HCT116 (cell line): ENCODE measurements around the gene CEACAM19. TPM values are rescaled to one million over a fixed set of nuclear protein-coding genes. Genes with fewer than 3 reads are reported as not detected.

Experiments used
- ATAC-seq: fragments of 200-7000 bp; cut with Tn5 transposase; 2 replicates; pipeline ENCODE4 v1.9.1; 2020; ENCODE audit warnings: mild to moderate bottlenecking, moderate library complexity
- BruUV-seq: library from RNA; stranded (reverse); fragments of 400-500 nt; replicated peaks from 2 replicates; lab custom pipeline; 2021; lab: Mats Ljungman, UMichigan
- CTCF ChIA-PET: fragments of 300-600 bp; sonication (Branson Sonifier 250); formaldehyde crosslinking; loops from one replicate; lab custom pipeline; 2021; ENCODE audit warnings: antibody characterized with exemption; lab: Charles Lee
- POLR2A ChIA-PET: fragments of 300-600, 350-600 bp; sonication (Branson Sonifier 250); formaldehyde crosslinking; loops from one replicate; lab custom pipeline; 2021; ENCODE audit warnings: antibody characterized with exemption; lab: Charles Lee
- RAD21 ChIA-PET, 2 experiments: fragments of 300-600 bp; sonication (Branson Sonifier 250); formaldehyde crosslinking; loops; one replicate each; lab custom pipeline; 2023; ENCODE audit warnings: low total read pairs in 2 of 2; ENCODE audit not compliant: uncharacterized antibody in 2 of 2, unreplicated experiment in 2 of 2, low non-redundant PET in 1 of 2; lab: Charles Lee
- DNase-seq: peaks from one replicate; pipeline ENCODE4 v3.0.0-alpha.2; 2010; ENCODE audit warnings: low read depth, low spot score
- H2AFZ ChIP-seq: fragments of 200-600 bp; shearing (Covaris generic), sonication (generic); 2 replicates; pipeline ENCODE4 v1.6.1; 2017; ENCODE audit warnings: low read depth, mixed run types, mixed read lengths, antibody characterized with exemption, low read length; ENCODE audit not compliant: poor library complexity, severe bottlenecking
- H3K27ac ChIP-seq: 2 replicates; pipeline ENCODE4 v1.5.1; 2012; ENCODE audit warnings: low read depth, low read length
- H3K27me3 ChIP-seq: fragments of 200-600 bp; sonication (generic); 2 replicates; pipeline ENCODE4 v1.6.1; 2016; ENCODE audit warnings: mixed run types, low read length, mixed read lengths; ENCODE audit not compliant: insufficient read depth
- H3K36me3 ChIP-seq, 2 experiments: fragments of 200-500 bp in 1 of 2; fragments of 200-600 bp in 1 of 2; sonication (Bioruptor generic) in 1 of 2; sonication (generic) in 1 of 2; 2 replicates each; pipeline versions ENCODE4 v1.5.1 to v1.6.1; 2014 to 2016; ENCODE audit warnings: low read length in 2 of 2, inconsistent platforms in 1 of 2, mixed read lengths in 1 of 2, mixed run types in 1 of 2; ENCODE audit not compliant: insufficient read depth in 2 of 2, control insufficient read depth in 1 of 2
- H3K4me1 ChIP-seq, 2 experiments: fragments of 200-600 bp in 1 of 2; sonication (generic) in 1 of 2; 2 replicates each; pipeline versions ENCODE4 v1.5.1 to v1.6.1; 2012 to 2017; ENCODE audit warnings: low read length in 2 of 2, inconsistent platforms in 1 of 2, mild to moderate bottlenecking in 1 of 2, mixed read lengths in 1 of 2, mixed run types in 1 of 2, moderate library complexity in 1 of 2; ENCODE audit not compliant: insufficient read depth in 2 of 2, control insufficient read depth in 1 of 2
- H3K4me2 ChIP-seq: fragments of 200-600 bp; sonication (generic); 2 replicates; pipeline ENCODE4 v1.6.1; 2017; ENCODE audit warnings: mixed run types, low read length, mixed read lengths
- H3K4me3 ChIP-seq, 2 experiments: fragments of 200-600 bp in 1 of 2; sonication (generic) in 1 of 2; replicated peaks in 1 of 2; 2 replicates each; pipeline ENCODE4 v1.5.1; 2011 to 2016; ENCODE audit warnings: low read length in 2 of 2, control low read depth in 1 of 2, low read depth in 1 of 2, mild to moderate bottlenecking in 1 of 2, mixed read lengths in 1 of 2, mixed run types in 1 of 2
- H3K79me2 ChIP-seq: fragments of 200-600 bp; sonication (generic); 2 replicates; pipeline ENCODE4 v1.6.1; 2017; ENCODE audit warnings: mild to moderate bottlenecking, mixed run types, low read length, moderate library complexity, mixed read lengths; ENCODE audit not compliant: insufficient read depth
- H3K9ac ChIP-seq: fragments of 200-600 bp; sonication (generic); 2 replicates; pipeline ENCODE4 v1.6.1; 2016; ENCODE audit warnings: low read length, mixed read lengths
- H3K9me2 ChIP-seq: fragments of 200-600 bp; sonication (generic), shearing (Covaris generic); 2 replicates; pipeline ENCODE4 v1.6.1; 2017; ENCODE audit warnings: mixed run types, mild to moderate bottlenecking, moderate library complexity; ENCODE audit not compliant: insufficient read depth
- H3K9me3 ChIP-seq, 2 experiments: fragments of 200-500 bp in 1 of 2; fragments of 200-600 bp in 1 of 2; sonication (Bioruptor generic) in 1 of 2; sonication (generic) in 1 of 2; 2 replicates each; pipeline ENCODE4 v1.6.1; 2014 to 2017; ENCODE audit warnings: low read length in 2 of 2, mixed read lengths in 2 of 2, inconsistent platforms in 1 of 2, low read depth in 1 of 2, mild to moderate bottlenecking in 1 of 2, mixed run types in 1 of 2, moderate library complexity in 1 of 2; ENCODE audit not compliant: control insufficient read depth in 1 of 2, insufficient read depth in 1 of 2
- H4K20me1 ChIP-seq: fragments of 200-600 bp; sonication (generic), shearing (Covaris generic); 2 replicates; pipeline ENCODE4 v1.6.1; 2017; ENCODE audit warnings: mixed run types, mild to moderate bottlenecking, moderate library complexity; ENCODE audit not compliant: insufficient read depth
- CBX3 ChIP-seq: IDR thresholded peaks from 2 replicates; pipeline ENCODE4 v1.6.1; 2012; ENCODE audit warnings: low read depth
- CEBPB ChIP-seq: IDR thresholded peaks from 2 replicates; pipeline ENCODE4 v1.6.1; 2012; ENCODE audit warnings: low read depth
- CTCF ChIP-seq, 3 experiments: fragments of 200-600 bp in 1 of 3; sonication (generic) in 1 of 3; IDR thresholded peaks in 2 of 3; conservative IDR thresholded peaks in 1 of 3; 2 replicates each; pipeline ENCODE4 v1.5.1; 2012 to 2017; ENCODE audit warnings: low read depth in 2 of 3, low read length in 2 of 3, antibody characterized with exemption in 1 of 3, borderline replicate concordance in 1 of 3, control low read depth in 1 of 3, mild to moderate bottlenecking in 1 of 3, mixed read lengths in 1 of 3, mixed run types in 1 of 3, moderate library complexity in 1 of 3; ENCODE audit not compliant: insufficient read depth in 1 of 3
- EGR1 ChIP-seq: IDR thresholded peaks from 2 replicates; pipeline ENCODE4 v1.6.1; 2012; ENCODE audit warnings: low read depth
- ELF1 ChIP-seq: IDR thresholded peaks from 2 replicates; pipeline ENCODE4 v1.6.1; 2012; ENCODE audit warnings: low read depth, borderline replicate concordance
- EZH2 ChIP-seq: fragments of 200-600 bp; sonication (generic); IDR thresholded peaks from 2 replicates; pipeline ENCODE4 v1.6.1; 2017; ENCODE audit warnings: antibody characterized with exemption, mixed run types
- EZH2phosphoT487 ChIP-seq: fragments of 200-600 bp; IDR thresholded peaks from 2 replicates; pipeline ENCODE4 v1.6.1; 2018; ENCODE audit warnings: antibody characterized with exemption, borderline replicate concordance
- FOSL1 ChIP-seq: IDR thresholded peaks from 2 replicates; pipeline ENCODE4 v1.6.1; 2012; ENCODE audit warnings: low read depth
- MAX ChIP-seq: IDR thresholded peaks from 2 replicates; pipeline ENCODE4 v1.6.1; 2012
- RAD21 ChIP-seq: IDR thresholded peaks from 2 replicates; pipeline ENCODE4 v1.6.1; 2012; ENCODE audit warnings: low read depth, mild to moderate bottlenecking
- REST ChIP-seq: IDR thresholded peaks from 2 replicates; pipeline ENCODE4 v1.6.1; 2012; ENCODE audit warnings: low read depth
- SIN3A ChIP-seq: IDR thresholded peaks from 2 replicates; pipeline ENCODE4 v1.6.1; 2012; ENCODE audit warnings: low read depth
- SP1 ChIP-seq: IDR thresholded peaks from 2 replicates; pipeline ENCODE4 v1.6.1; 2012; ENCODE audit warnings: low read depth
- SRF ChIP-seq: IDR thresholded peaks from 2 replicates; pipeline ENCODE4 v1.6.1; 2012; ENCODE audit warnings: low read depth
- TCF7L2 ChIP-seq: IDR thresholded peaks from 2 replicates; pipeline ENCODE4 v1.7.0; 2011; ENCODE audit warnings: borderline replicate concordance, inconsistent platforms; ENCODE audit not compliant: insufficient read depth, insufficient read length; ENCODE audit errors: extremely low read depth
- YY1 ChIP-seq: IDR thresholded peaks from 2 replicates; pipeline ENCODE4 v1.6.1; 2011; ENCODE audit warnings: low read length, low read depth, moderate library complexity, mild to moderate bottlenecking; ENCODE audit not compliant: insufficient replicate concordance; ENCODE audit errors: extremely low read depth
- ZFX ChIP-seq: fragments of 450-650 bp; IDR thresholded peaks from 2 replicates; pipeline ENCODE4 v1.6.1; 2017
- ZNF274 ChIP-seq: fragments of 200-500 bp; sonication (Bioruptor generic); IDR thresholded peaks from 2 replicates; pipeline ENCODE4 v1.6.1; 2014; ENCODE audit warnings: mild to moderate bottlenecking, low read depth, low read length, inconsistent platforms
- intact Hi-C: fragments of 100-400 bp; cut with micrococcal nuclease; formaldehyde crosslinking; loops from 2 replicates; pipeline ENCODE4 v1.10.0; 2022
- total RNA-seq: library from RNA; stranded (reverse); gene quantifications from one replicate; pipeline ENCODE4 v1.2.1, GENCODE V29; 2021; ENCODE audit not compliant: unreplicated experiment

Gene CEACAM19
- total RNA-seq, 1 experiment from 2014 or later = 4.0 TPM

GRCh38 chr19:44642377-44642776, 28.9 kb upstream of the CEACAM19 start:
- CTCF ChIA-PET = interaction anchor here (0.7 to 1.8 kb wide), 2 partner anchors 15 to 28 kb away, joined by 3 to 5 read pairs; no protein-coding TSS in a partner anchor
- H4K20me1 ChIP-seq = peaks cover 5% of the 10 kb centered on the region; the same call in 1 of the 2 replicates
- no peak for TF ChIP-seq SRF
- TF ChIP-seq EZH2 = no peak
- TF ChIP-seq ZFX = no peak
- TF ChIP-seq EGR1 = no peak
- TF ChIP-seq FOSL1 = no peak
- TF ChIP-seq ELF1 = no peak
- TF ChIP-seq EZH2phosphoT487 = no peak
- no peak for TF ChIP-seq YY1
- TF ChIP-seq REST = no peak
- TF ChIP-seq CBX3 = no peak
- TF ChIP-seq CEBPB = no peak
- TF ChIP-seq TCF7L2 = no peak
- TF ChIP-seq RAD21 = no peak
- no peak for TF ChIP-seq SP1
- TF ChIP-seq SIN3A = no peak
- TF ChIP-seq CTCF (IDR thresholded peaks at IDR 0.05 in 2 of 3, conservative IDR thresholded peaks at IDR 0.05 in 1 of 3; ENCODE audit: borderline replicate concordance in 1 of 3, insufficient read depth in 1 of 3, low read depth in 2 of 3, low read length in 2 of 3) = no peak
- no peak for TF ChIP-seq MAX
- TF ChIP-seq ZNF274 = no peak
- H3K27me3 ChIP-seq = no peaks in the 10 kb centered on the region
- H3K9me2 ChIP-seq = no peaks in the 10 kb centered on the region
- DNase-seq = no peak
- no peak overlapping the region for H3K4me3 ChIP-seq
- H3K27ac ChIP-seq = no peak overlapping the region
- no peak overlapping the region for H2AFZ ChIP-seq
- H3K4me1 ChIP-seq = peaks cover 4 to 23% of the 10 kb centered on the region in 2 experiments
- RAD21 ChIA-PET = no interaction called here
- peaks cover 31% of the 10 kb centered on the region for H3K79me2 ChIP-seq
- intact Hi-C loops = loop anchor here (5.0 kb wide), 1 partner anchor 55 kb away; no protein-coding TSS in a partner anchor
- H3K36me3 ChIP-seq = peaks cover 3 to 10% of the 10 kb centered on the region in 2 experiments; a peak in 3 of 4 replicates
- no peak overlapping the region for H3K9ac ChIP-seq
- POLR2A ChIA-PET = interaction anchor here (1.7 to 2.5 kb wide), 2 partner anchors 9 to 53 kb away, joined by 5 to 16 read pairs; no protein-coding TSS in a partner anchor
- BruUV-seq = no TSS peak
- H3K4me2 ChIP-seq = peak overlapping the region; percentile 96; the same call in 1 of the 2 replicates
- ATAC-seq = no peak
- no peaks in the 10 kb centered on the region for H3K9me3 ChIP-seq
